ENCODE measurements around the gene SELP. TPM values are rescaled to one million over a fixed set of nuclear protein-coding genes. Genes with fewer than 3 reads are reported as not detected.
A peak's percentile ranks its signal among the peaks of the same experiment; 100 is the strongest.

SELP gene
- total RNA-seq, 4 donors from 2014 or later, result 1.9 to 26.0 (median 8.0) TPM

GRCh38 chr1:169604781-169605560 is 25.0 kb downstream of the SELP start:
- no peak for ATAC-seq
- WGBS, 2 donors (ENCODE audit: low coverage in 1 of 2), result 47 to 59% methylated on average over 3 to 4 of the region's 5 CpGs
- H3K4me3 ChIP-seq, result no peak overlapping the region

GRCh38 chr1:169601096-169601881 is 28.6 kb downstream of the SELP start:
- no peak overlapping the region for H3K4me3 ChIP-seq
- no peak overlapping the region for H3K27ac ChIP-seq
- no peak for ATAC-seq
- no peaks in the 10 kb centered on the region for H3K36me3 ChIP-seq
- H3K9me3 ChIP-seq, result no peaks in the 10 kb centered on the region
- H3K27me3 ChIP-seq, result peaks cover 5% of the 10 kb centered on the region
- 27% methylated on average over 3 of the region's 3 CpGs for WGBS, 2 donors (ENCODE audit: low coverage in 1 of 2)
- no peaks in the 10 kb centered on the region for H3K4me1 ChIP-seq
- TF ChIP-seq POLR2AphosphoS5 (IDR thresholded peaks at IDR 0.05) (no peak), CTCF (IDR thresholded peaks at IDR 0.05) (peak in 2 of 4 experiments; percentile 28 to 33), EP300 (IDR thresholded peaks at IDR 0.05) (no peak), POLR2A (IDR thresholded peaks at IDR 0.05) (no peak)

More at GRCh38 chr1:169604781-169605560, 25.0 kb downstream of the SELP start:
- Histone ChIP-seq H3K27ac (no peak overlapping the region), H3K36me3 (no peaks in the 10 kb centered on the region), H3K4me1 (no peaks in the 10 kb centered on the region), H3K27me3 (peaks cover 11% of the 10 kb centered on the region), H3K9me3 (no peaks in the 10 kb centered on the region)
- TF ChIP-seq EP300 (IDR thresholded peaks at IDR 0.05) (no peak), POLR2A (IDR thresholded peaks at IDR 0.05) (no peak), POLR2AphosphoS5 (IDR thresholded peaks at IDR 0.05) (no peak), CTCF (IDR thresholded peaks at IDR 0.05) (no peak)

- ATAC-seq, result no peak
- WGBS, 2 donors (ENCODE audit: low coverage in 1 of 2), result 32 to 88% methylated on average over 1 to 3 of the region's 3 CpGs
- no peak overlapping the region for H3K27ac ChIP-seq
- H3K27me3 ChIP-seq, result no peaks in the 10 kb centered on the region
- no peak overlapping the region for H3K4me3 ChIP-seq
- no peaks in the 10 kb centered on the region for H3K4me1 ChIP-seq
- H3K36me3 ChIP-seq, result no peaks in the 10 kb centered on the region
- TF ChIP-seq CTCF (IDR thresholded peaks at IDR 0.05) (no peak), EP300 (IDR thresholded peaks at IDR 0.05) (no peak), POLR2A (IDR thresholded peaks at IDR 0.05) (no peak), POLR2AphosphoS5 (IDR thresholded peaks at IDR 0.05) (no peak)
- no peaks in the 10 kb centered on the region for H3K9me3 ChIP-seq
Measured at GRCh38 chr1:169595764-169596711, 33.9 kb downstream of the SELP start.

GRCh38 chr1:169594391-169594790 is 35.5 kb downstream of the SELP start:
- Histone ChIP-seq H3K9me3 (no peaks in the 10 kb centered on the region), H3K27ac (no peak overlapping the region), H3K27me3 (no peaks in the 10 kb centered on the region), H3K36me3 (no peaks in the 10 kb centered on the region), H3K4me1 (no peaks in the 10 kb centered on the region), H3K4me3 (no peak overlapping the region)
- TF ChIP-seq POLR2A (IDR thresholded peaks at IDR 0.05) (no peak), EP300 (IDR thresholded peaks at IDR 0.05) (no peak), CTCF (IDR thresholded peaks at IDR 0.05) (no peak), POLR2AphosphoS5 (IDR thresholded peaks at IDR 0.05) (no peak)
- 56 to 67% methylated on average over 2 to 3 of the region's 3 CpGs for WGBS, 2 donors (ENCODE audit: low coverage in 1 of 2)
- no peak for ATAC-seq

Data from gastroesophageal sphincter (tissue), 4 donors.